Stimulated activated CD8-positive, alpha-beta memory T cell treated with anti-CD3 and anti-CD28 coated beads, Interleukin-15, amount 100 ng/mL, for 4 hours (primary cell): ENCODE results near the gene EDDM3A.
"Not testable (repeated sequence)": the region's sequence is repeated elsewhere in the genome, so short reads cannot be mapped to it uniquely, and the experiment has no call there.

Experiments used
- DNase-seq, 2 donors: peaks; one replicate each; pipeline ENCODE4 v3.0.0-alpha.2; 2020; ENCODE audit warnings: low read depth in 2 of 2

Gene EDDM3A

GRCh38 chr14:20745571-20746358, at the start of gene EDDM3A:
TSS of gene EDDM3A (plus strand) at chr14:20745887. CDS start at chr14:20747581, 1,694 bp downstream.
- no peak for DNase-seq

- DNase-seq = no peak
These were observed 48.9 kb upstream of the EDDM3A start for GRCh38 chr14:20696764-20697163.

GRCh38 chr14:20697273-20698017, 48.2 kb upstream of the EDDM3A start:
- DNase-seq = peak in 1 of 2 donors; percentile 25

- no peak for DNase-seq
These were observed 47.7 kb upstream of the EDDM3A start for GRCh38 chr14:20698018-20698329.

- no peak for DNase-seq
These were observed 46.8 kb upstream of the EDDM3A start for GRCh38 chr14:20698934-20699333.

- no peak for DNase-seq
These were observed 45.8 kb upstream of the EDDM3A start for GRCh38 chr14:20699931-20700330.

GRCh38 chr14:20700965-20701364, 44.7 kb upstream of the EDDM3A start:
- DNase-seq = not testable (repeated sequence)

- DNase-seq = no peak
These were observed 38.9 kb upstream of the EDDM3A start for GRCh38 chr14:20706657-20707355.

GRCh38 chr14:20707622-20708021, 38.1 kb upstream of the EDDM3A start:
- no peak for DNase-seq

GRCh38 chr14:20711261-20711660, 34.4 kb upstream of the EDDM3A start:
- no peak for DNase-seq

- no peak for DNase-seq
These were observed 34.0 kb upstream of the EDDM3A start for GRCh38 chr14:20711685-20712084.

GRCh38 chr14:20712904-20713303, 32.8 kb upstream of the EDDM3A start:
- no peak for DNase-seq

GRCh38 chr14:20714593-20715250, 31.0 kb upstream of the EDDM3A start:
- DNase-seq = no peak

GRCh38 chr14:20719777-20720176, 25.9 kb upstream of the EDDM3A start:
- no peak for DNase-seq

- no peak for DNase-seq
These were observed 24.9 kb upstream of the EDDM3A start for GRCh38 chr14:20720741-20721140.

- no peak for DNase-seq
These were observed 23.7 kb upstream of the EDDM3A start for GRCh38 chr14:20722016-20722415.

- DNase-seq = no peak
These were observed 22.2 kb upstream of the EDDM3A start for GRCh38 chr14:20723488-20723887.

GRCh38 chr14:20726121-20726520, 19.6 kb upstream of the EDDM3A start:
- DNase-seq = not testable (repeated sequence)

- no peak for DNase-seq
These were observed 19.2 kb upstream of the EDDM3A start for GRCh38 chr14:20726531-20726930.

- no peak for DNase-seq
These were observed 14.8 kb upstream of the EDDM3A start for GRCh38 chr14:20730891-20731290.

- no peak for DNase-seq
These were observed 13.2 kb upstream of the EDDM3A start for GRCh38 chr14:20732477-20732876.

GRCh38 chr14:20732979-20733635, 12.6 kb upstream of the EDDM3A start:
- no peak for DNase-seq
